Naive thymus-derived CD4-positive, alpha-beta T cell (primary cell): ENCODE measurements around the gene OVCA2. TPM values are rescaled to one million over a fixed set of nuclear protein-coding genes. Genes with fewer than 3 reads are reported as not detected.

Experiments used
- ATAC-seq: fragments of 150-1000 bp; cut with Tn5 transposase; 2 replicates; pipeline ENCODE4 v1.10.0; 2021; ENCODE audit warnings: mild to moderate bottlenecking, moderate library complexity
- CTCF ChIA-PET: fragments of 350-600 bp; sonication (Branson Sonifier 250); formaldehyde crosslinking; loops from one replicate; lab custom pipeline; 2021; ENCODE audit warnings: antibody characterized with exemption; lab: Charles Lee
- POLR2A ChIA-PET: fragments of 350-600 bp; sonication (Branson Sonifier 250); formaldehyde crosslinking; loops from one replicate; lab custom pipeline; 2021; ENCODE audit warnings: antibody characterized with exemption, inconsistent platforms; lab: Charles Lee
- DNase-seq, 9 donors: peaks; one replicate each; pipeline versions ENCODE4 v3.0.0 to v3.0.0-alpha.2; 2020 to 2022; ENCODE audit warnings: mixed read lengths in 1 of 9
- H3K27ac ChIP-seq: one replicate; pipeline ENCODE4 v1.7.0; 2013; ENCODE audit warnings: mild to moderate bottlenecking, low read depth, low read length, moderate library complexity
- H3K27me3 ChIP-seq, 2 donors: one replicate each; pipeline ENCODE4 v1.7.0; 2013; ENCODE audit warnings: low read length in 2 of 2, mild to moderate bottlenecking in 2 of 2, moderate library complexity in 2 of 2; ENCODE audit not compliant: control insufficient read depth in 2 of 2, insufficient read depth in 2 of 2
- H3K36me3 ChIP-seq, 3 experiments: 1 replicate in 2 of 3; 2 replicates in 1 of 3; pipeline ENCODE4 v1.7.0; 2013; ENCODE audit warnings: low read length in 3 of 3, mild to moderate bottlenecking in 3 of 3, moderate library complexity in 1 of 3; ENCODE audit not compliant: insufficient read depth in 3 of 3, control insufficient read depth in 2 of 3
- H3K4me1 ChIP-seq, 2 donors: one replicate each; pipeline ENCODE4 v1.7.0; 2013; ENCODE audit warnings: low read length in 2 of 2, mild to moderate bottlenecking in 2 of 2, moderate library complexity in 1 of 2; ENCODE audit not compliant: control insufficient read depth in 2 of 2, insufficient read depth in 2 of 2
- H3K4me3 ChIP-seq: 2 replicates; pipeline ENCODE4 v1.7.0; 2013; ENCODE audit warnings: mild to moderate bottlenecking, low read length
- H3K9me3 ChIP-seq, 3 experiments: 1 replicate in 2 of 3; 2 replicates in 1 of 3; pipeline ENCODE4 v1.7.0; 2013; ENCODE audit warnings: low read length in 3 of 3; ENCODE audit not compliant: control insufficient read depth in 2 of 3
- H3K27ac Mint-ChIP-seq, 9 donors: one replicate each; pipeline ENCODE4 v1.8.0; 2020 to 2022; ENCODE audit warnings: mixed read lengths in 9 of 9, mild to moderate bottlenecking in 8 of 9, moderate library complexity in 5 of 9, inconsistent platforms in 2 of 9
- H3K27me3 Mint-ChIP-seq, 5 donors: one replicate each; pipeline ENCODE4 v1.8.0; 2021 to 2022; ENCODE audit warnings: mixed read lengths in 5 of 5, mild to moderate bottlenecking in 1 of 5
- H3K36me3 Mint-ChIP-seq, 5 donors: one replicate each; pipeline ENCODE4 v1.8.0; 2020 to 2022; ENCODE audit warnings: mixed read lengths in 5 of 5, mild to moderate bottlenecking in 3 of 5, inconsistent platforms in 1 of 5
- H3K4me1 Mint-ChIP-seq, 7 donors: one replicate each; pipeline ENCODE4 v1.8.0; 2020 to 2022; ENCODE audit warnings: mixed read lengths in 7 of 7, mild to moderate bottlenecking in 3 of 7, inconsistent platforms in 1 of 7
- H3K4me3 Mint-ChIP-seq, 10 donors: one replicate each; pipeline ENCODE4 v1.8.0; 2020 to 2022; ENCODE audit warnings: mild to moderate bottlenecking in 10 of 10, mixed read lengths in 10 of 10, moderate library complexity in 6 of 10, inconsistent platforms in 2 of 10
- H3K9me3 Mint-ChIP-seq, 11 donors: one replicate each; pipeline ENCODE4 v1.8.0; 2020 to 2022; ENCODE audit warnings: mixed read lengths in 11 of 11, mild to moderate bottlenecking in 4 of 11, inconsistent platforms in 1 of 11, moderate library complexity in 1 of 11
- intact Hi-C, 2 donors: fragments of 100-400 bp; cut with micrococcal nuclease; formaldehyde crosslinking; loops; one replicate each; pipeline ENCODE4 v1.15.1; 2023
- polyA plus RNA-seq, 2 donors: library from polyadenylated mRNA; unstranded; fragments of 300-500 nt; fragmentation: Illumina TruSeq; gene quantifications; one replicate each; pipeline ENCODE4 v1.2.3, GENCODE V29; 2021
- total RNA-seq, 6 experiments: library from RNA in 5 of 6; stranded (reverse) in 5 of 6; gene quantifications; 1 replicate in 5 of 6; 2 replicates in 1 of 6; pipeline ENCODE4 v1.2.3 and lab custom pipeline; 2021 to 2026

OVCA2 gene
- total and polyA plus RNA-seq, 7 experiments from 2014 or later, result 24.5 to 65.5 (median 34.0) TPM

DNA sequence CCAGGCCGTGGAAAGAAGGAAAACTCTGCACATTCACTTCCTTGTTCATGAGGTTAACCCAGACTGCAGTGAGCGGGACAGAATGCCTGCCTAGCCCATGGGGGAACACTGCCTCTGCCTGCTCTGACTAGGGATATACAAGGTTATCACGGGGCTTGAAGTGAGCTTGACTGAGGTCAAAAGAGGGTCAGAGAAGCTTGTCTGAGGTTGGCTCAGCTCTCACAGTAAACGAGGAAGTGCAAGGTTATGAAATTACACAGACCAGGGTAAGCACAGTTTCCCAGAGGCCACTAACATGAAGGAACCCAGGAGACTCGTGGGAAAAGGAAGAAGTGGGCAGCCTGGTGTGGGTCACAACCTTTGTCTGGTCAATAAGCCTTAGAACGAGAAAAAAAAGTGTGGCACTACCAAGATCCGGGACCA lies 41.8 kb downstream of the OVCA2 start:
- ATAC-seq (peak; percentile 84), DNase-seq (no peak)
- Histone ChIP-seq H3K4me1 (peaks cover 14 to 15% of the 10 kb centered on the region in 2 donors), H3K4me3 (no peak overlapping the region), H3K27ac (no peak overlapping the region), H3K9me3 (no peaks in the 10 kb centered on the region), H3K36me3 (peaks cover 5 to 73% (median 11%) of the 10 kb centered on the region in 3 experiments), H3K27me3 (no peaks in the 10 kb centered on the region)
- H3K27me3 Mint-ChIP-seq, result no peaks in the 10 kb centered on the region
- no peaks in the 10 kb centered on the region for H3K9me3 Mint-ChIP-seq
- peaks cover 12 to 65% (median 24%) of the 10 kb centered on the region in 7 donors for H3K4me1 Mint-ChIP-seq
- H3K27ac Mint-ChIP-seq, result peak overlapping the region in 3 of 9 donors; percentile 27 to 57 (median 40)
- ChIA-PET POLR2A (no interaction called here), CTCF (interaction anchor here (1.0 kb wide), 1 partner anchor 29 kb away, joined by 3 read pairs; the partner anchor contains the start of gene HIC1)
- peak overlapping the region in 1 of 10 donors; percentile 23 for H3K4me3 Mint-ChIP-seq
- intact Hi-C loops, result no loop called here
- peaks cover 28 to 75% (median 40%) of the 10 kb centered on the region in 5 donors for H3K36me3 Mint-ChIP-seq

GRCh38 chr17:2084036-2084765 lies 42.4 kb downstream of the OVCA2 start:
- Mint-ChIP-seq H3K27ac (peak overlapping the region in 4 of 9 donors; percentile 27 to 64 (median 47)), H3K4me3 (peak overlapping the region in 1 of 10 donors; percentile 6)
- H3K36me3 ChIP-seq, result peaks cover 5 to 67% (median 11%) of the 10 kb centered on the region in 3 experiments

DNA sequence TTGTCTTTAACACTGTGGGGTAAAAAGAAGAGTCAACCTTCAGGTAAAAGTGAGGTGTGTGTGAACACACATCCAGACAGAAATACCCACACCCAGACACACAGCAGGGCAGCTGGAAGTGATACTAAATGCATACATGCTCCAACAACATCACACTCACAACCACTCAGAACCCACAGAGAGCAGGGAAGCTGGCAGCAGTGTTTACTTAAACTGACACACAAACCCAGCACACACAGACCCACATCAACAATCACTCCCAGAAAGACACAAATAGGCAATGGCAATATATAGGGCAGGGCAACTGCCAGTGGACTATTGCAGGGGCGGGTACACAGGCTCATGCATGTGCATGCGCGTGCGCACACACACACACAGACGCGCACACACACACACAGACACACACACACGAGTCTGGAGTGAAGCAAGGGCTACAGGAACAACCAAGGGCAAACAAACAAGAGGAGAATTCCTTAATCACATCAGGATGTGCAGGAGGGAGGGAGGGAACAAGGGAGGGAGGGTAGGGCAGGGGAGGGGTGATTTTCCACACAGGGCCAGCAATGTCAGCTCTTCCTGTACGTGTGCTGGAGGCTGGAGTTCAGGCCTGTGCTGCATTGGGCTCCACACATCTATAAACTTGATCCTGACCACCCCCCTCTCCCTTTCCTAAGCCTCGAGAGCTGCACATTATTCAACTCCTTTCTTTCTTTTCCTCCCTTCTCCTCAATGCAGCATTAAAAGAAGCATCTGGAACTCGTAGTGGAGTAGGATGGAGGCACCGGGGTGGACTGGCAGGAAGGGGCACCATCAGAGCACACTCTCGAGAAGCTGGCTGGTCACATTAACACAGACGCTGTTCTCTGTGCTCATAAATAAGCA lies 43.2 kb downstream of the OVCA2 start:
- H3K4me3 Mint-ChIP-seq, result peak overlapping the region in 1 of 10 donors; percentile 6
- H3K36me3 Mint-ChIP-seq, result peaks cover 20 to 62% (median 31%) of the 10 kb centered on the region in 5 donors
- Histone ChIP-seq H3K36me3 (peaks cover 5 to 62% (median 11%) of the 10 kb centered on the region in 3 experiments), H3K27ac (no peak overlapping the region), H3K9me3 (no peaks in the 10 kb centered on the region), H3K27me3 (no peaks in the 10 kb centered on the region), H3K4me1 (peaks cover 22% of the 10 kb centered on the region in 2 donors), H3K4me3 (no peak overlapping the region)
- H3K27me3 Mint-ChIP-seq, result no peaks in the 10 kb centered on the region
- intact Hi-C loops, result no loop called here
- ATAC-seq (no peak), DNase-seq (no peak)
- peak overlapping the region in 4 of 9 donors; percentile 37 to 72 (median 60) for H3K27ac Mint-ChIP-seq
- no peaks in the 10 kb centered on the region for H3K9me3 Mint-ChIP-seq
- POLR2A ChIA-PET, result no interaction called here
- H3K4me1 Mint-ChIP-seq, result peaks cover 26 to 79% (median 38%) of the 10 kb centered on the region in 7 donors
- CTCF ChIA-PET, result no interaction called here

More at GRCh38 chr17:2084036-2084765, 42.4 kb downstream of the OVCA2 start:
- Histone ChIP-seq H3K9me3 (no peaks in the 10 kb centered on the region), H3K4me3 (no peak overlapping the region), H3K27ac (no peak overlapping the region), H3K27me3 (no peaks in the 10 kb centered on the region), H3K4me1 (peaks cover 20% of the 10 kb centered on the region in 2 donors)
- Mint-ChIP-seq H3K4me1 (peaks cover 18 to 71% (median 30%) of the 10 kb centered on the region in 7 donors), H3K9me3 (no peaks in the 10 kb centered on the region), H3K36me3 (peaks cover 24 to 69% (median 36%) of the 10 kb centered on the region in 5 donors), H3K27me3 (no peaks in the 10 kb centered on the region)
- CTCF ChIA-PET, result interaction anchor here (0.5 kb wide), 1 partner anchor 163 kb away, joined by 3 read pairs; no protein-coding TSS in a partner anchor
- intact Hi-C loops, result no loop called here
- ATAC-seq, result no peak
- DNase-seq, result no peak
- POLR2A ChIA-PET, result no interaction called here

GRCh38 chr17:2085648-2085949 lies 43.8 kb downstream of the OVCA2 start:
- Mint-ChIP-seq H3K4me1 (peaks cover 32 to 85% (median 43%) of the 10 kb centered on the region in 7 donors), H3K9me3 (no peaks in the 10 kb centered on the region), H3K4me3 (peak overlapping the region in 1 of 10 donors; percentile 2), H3K36me3 (peaks cover 20 to 58% (median 31%) of the 10 kb centered on the region in 5 donors), H3K27me3 (no peaks in the 10 kb centered on the region), H3K27ac (peak overlapping the region in 3 of 9 donors; percentile 37 to 49 (median 47))
- ChIA-PET POLR2A (no interaction called here), CTCF (no interaction called here)
- Histone ChIP-seq H3K4me3 (no peak overlapping the region), H3K27me3 (no peaks in the 10 kb centered on the region), H3K36me3 (peaks cover 5 to 60% (median 11%) of the 10 kb centered on the region in 3 experiments), H3K27ac (no peak overlapping the region), H3K4me1 (peaks cover 26 to 28% of the 10 kb centered on the region in 2 donors), H3K9me3 (no peaks in the 10 kb centered on the region)
- no peak for ATAC-seq
- intact Hi-C loops, result no loop called here
- no peak for DNase-seq

GRCh38 chr17:2086306-2086705 lies 44.5 kb downstream of the OVCA2 start:
- Histone ChIP-seq H3K27ac (no peak overlapping the region), H3K4me1 (peaks cover 28 to 30% of the 10 kb centered on the region in 2 donors), H3K27me3 (no peaks in the 10 kb centered on the region), H3K9me3 (no peaks in the 10 kb centered on the region), H3K36me3 (peaks cover under 1 to 53% (median 6%) of the 10 kb centered on the region in 3 experiments), H3K4me3 (no peak overlapping the region)
- Mint-ChIP-seq H3K4me1 (peaks cover 39 to 85% (median 46%) of the 10 kb centered on the region in 7 donors), H3K27ac (peak overlapping the region in 2 of 9 donors; percentile 16 to 47), H3K36me3 (peaks cover 20 to 52% (median 28%) of the 10 kb centered on the region in 5 donors), H3K9me3 (no peaks in the 10 kb centered on the region), H3K27me3 (no peaks in the 10 kb centered on the region), H3K4me3 (peak overlapping the region in 3 of 10 donors; percentile 13 to 75 (median 14))
- intact Hi-C loops, result no loop called here
- ATAC-seq, result no peak
- POLR2A ChIA-PET, result no interaction called here
- no peak for DNase-seq
- CTCF ChIA-PET, result no interaction called here

DNA sequence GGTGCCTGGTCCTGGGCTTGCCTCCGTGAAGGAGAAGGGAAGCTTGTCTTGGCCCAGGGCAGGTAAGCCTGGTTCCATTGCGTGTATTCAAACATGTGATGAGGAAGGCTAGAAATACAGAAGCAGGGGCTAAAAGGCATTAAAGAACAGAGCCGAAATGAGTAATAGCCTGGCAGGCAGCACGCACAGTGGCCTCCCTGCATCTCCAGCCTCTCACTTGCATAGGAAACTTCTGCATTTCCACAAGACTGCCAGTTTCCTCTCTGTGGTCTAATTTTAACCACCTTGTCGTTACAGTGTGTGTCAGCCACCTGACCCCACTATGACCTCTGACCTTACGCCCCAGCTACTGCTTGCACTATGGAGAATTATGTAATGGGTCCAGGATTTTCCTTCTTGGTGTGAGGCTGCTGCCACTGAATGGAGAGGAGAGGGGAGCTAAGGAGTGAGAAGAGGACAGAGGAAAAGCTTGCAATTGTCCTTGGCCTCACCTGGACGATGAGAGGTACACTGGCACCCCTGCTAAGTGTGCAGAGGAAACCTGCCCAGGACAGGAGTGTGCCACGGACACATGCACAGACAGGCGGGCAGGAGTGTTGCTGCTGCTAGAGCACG lies 45.9 kb downstream of the OVCA2 start:
- intact Hi-C loops, result loop anchor here (1.0 to 2.0 kb wide), 2 partner anchors 17 to 33 kb away; partner anchors contain the start of gene HIC1 (in 1 of the 2)
- H3K4me1 ChIP-seq, result peaks cover 28 to 30% of the 10 kb centered on the region in 2 donors
- ChIA-PET CTCF (interaction anchor here (0.6 to 0.7 kb wide), 2 partner anchors 30 to 158 kb away, joined by 3 read pairs; no protein-coding TSS in a partner anchor), POLR2A (no interaction called here)
- H3K4me3 ChIP-seq, result no peak overlapping the region
- no peaks in the 10 kb centered on the region for H3K9me3 ChIP-seq
- peaks cover 17 to 46% (median 25%) of the 10 kb centered on the region in 5 donors for H3K36me3 Mint-ChIP-seq
- no peak overlapping the region for H3K27ac ChIP-seq
- H3K27me3 ChIP-seq, result no peaks in the 10 kb centered on the region
- peak; percentile 70 for ATAC-seq
- H3K27ac Mint-ChIP-seq, result peak overlapping the region in 6 of 9 donors; percentile 48 to 94 (median 68)
- peak overlapping the region; percentile 14 to 91 (median 36) for H3K4me3 Mint-ChIP-seq
- H3K9me3 Mint-ChIP-seq, result no peaks in the 10 kb centered on the region
- peak in 1 of 9 donors; percentile 55 for DNase-seq
- peaks cover 0 to 43% (median 0%) of the 10 kb centered on the region in 3 experiments for H3K36me3 ChIP-seq
- peaks cover 39 to 85% (median 55%) of the 10 kb centered on the region in 7 donors for H3K4me1 Mint-ChIP-seq
- H3K27me3 Mint-ChIP-seq, result no peaks in the 10 kb centered on the region
